ENCODE data around the gene HIRA. TPM values are rescaled to one million over a fixed set of nuclear protein-coding genes. Genes with fewer than 3 reads are reported as not detected.

HIRA gene
- total and polyA plus RNA-seq, 2 of the 8 experiments (the other 6 are each of a cell fraction or from before 2014, with no cell fraction given) = 34.9 to 67.2 TPM

- Histone ChIP-seq H2BK120ac (replicated peaks; ENCODE audit: low read depth, low read length) (no peak overlapping the region), H3K9ac (replicated peaks in 1 of 4; ENCODE audit: extremely low read depth in 1 of 4, low read depth in 3 of 4, low read length in 3 of 4) (no peak overlapping the region), H3K56ac (replicated peaks; ENCODE audit: insufficient read length, low read depth, low read length) (no peak overlapping the region), H3K79me1 (ENCODE audit: low read depth, low read length) (no peaks in the 10 kb centered on the region; the same call in 1 of the 2 replicates), H3K14ac (ENCODE audit: insufficient read length) (no peak overlapping the region), H2BK12ac (ENCODE audit: low read depth, low read length) (no peak overlapping the region), H2BK5ac (ENCODE audit: low read depth, low read length) (no peak overlapping the region), H2AFZ (ENCODE audit: low read length) (no peak overlapping the region), H3K23me2 (ENCODE audit: low read depth, low read length) (no peaks in the 10 kb centered on the region), H3K4me2 (ENCODE audit: insufficient read depth in 1 of 2, low read depth in 2 of 2, low read length in 2 of 2) (no peak overlapping the region), H4K20me1 (replicated peaks in 1 of 2; ENCODE audit: control insufficient read depth in 1 of 2, insufficient read depth in 2 of 2, low read length in 2 of 2) (no peaks in the 10 kb centered on the region), H4K5ac (ENCODE audit: insufficient read length, low read depth, low read length) (no peak overlapping the region), H3K4me3 (ENCODE audit: extremely low read depth in 1 of 4, insufficient read depth in 2 of 4, low read depth in 3 of 4, low read length in 4 of 4) (no peak overlapping the region), H3K9me3 (ENCODE audit: insufficient read depth in 2 of 2, low read depth in 1 of 2, low read length in 1 of 2) (peaks cover 0 to 2% of the 10 kb centered on the region in 2 experiments; a peak in 1 of 4 replicates), H2BK15ac (ENCODE audit: low read length) (no peak overlapping the region), H3K79me2 (ENCODE audit: control insufficient read depth in 1 of 2, insufficient read depth in 2 of 2, low read length in 2 of 2) (no peaks in the 10 kb centered on the region), H2BK20ac (ENCODE audit: low read length) (no peak overlapping the region), H3K27ac (ENCODE audit: low read depth, low read length) (no peak overlapping the region), H4K91ac (replicated peaks; ENCODE audit: insufficient read length, low read length) (no peak overlapping the region), H2AK5ac (ENCODE audit: low read depth, low read length) (no peak overlapping the region), H3K23ac (ENCODE audit: insufficient read length) (no peak overlapping the region), H3K27me3 (replicated peaks in 1 of 4; ENCODE audit: control insufficient read depth in 3 of 4, extremely low read depth in 1 of 4, insufficient read depth in 3 of 4, low read length in 3 of 4) (no peaks in the 10 kb centered on the region), H3K4me1 (replicated peaks in 1 of 4; ENCODE audit: control insufficient read depth in 3 of 4, insufficient read depth in 4 of 4, low read length in 3 of 4) (no peaks in the 10 kb centered on the region), H4K8ac (ENCODE audit: extremely low read depth, insufficient read depth, low read length) (no peak overlapping the region), H3K36me3 (ENCODE audit: control insufficient read depth in 2 of 4, insufficient read depth in 4 of 4, low read length in 3 of 4) (peaks cover 8 to 66% (median 41%) of the 10 kb centered on the region in 4 experiments), H3K18ac (ENCODE audit: extremely low read depth, low read length) (no peak overlapping the region), H3K4ac (replicated peaks; ENCODE audit: insufficient read length, low read depth, low read length) (no peak overlapping the region)
- FAIRE-seq = no peak
- CTCF ChIA-PET (ENCODE audit: partially characterized antibody) = no interaction called here
- DNase-seq (ENCODE audit: low read depth in 1 of 2, low spot score in 2 of 2) = no peak
- POLR2A ChIA-PET (ENCODE audit: partially characterized antibody) = no interaction called here
- WGBS, 2 experiments (ENCODE audit: extremely low coverage in 1 of 2, insufficient coverage in 1 of 2, insufficient read length in 1 of 2, insufficient replicate concordance in 2 of 2, low coverage in 1 of 2, low lambda C conversion rate in 2 of 2, missing lambda C conversion rate in 1 of 2) = 92% methylated on average over 1 of the region's 1 CpG; no CpG with 5 or more reads in 1 of the 2 experiments
- TF ChIP-seq SP2 (IDR thresholded peaks at IDR 0.05; ENCODE audit: low read length) (no peak), PHF8 (conservative IDR thresholded peaks at IDR 0.05; ENCODE audit: low read depth, low read length) (no peak), CHD1 (IDR thresholded peaks at IDR 0.05; ENCODE audit: low read depth, low read length) (no peak), CEBPB (IDR thresholded peaks at IDR 0.05; ENCODE audit: low read depth, low read length) (no peak), ASH2L (IDR thresholded peaks at IDR 0.05; ENCODE audit: low read length) (no peak), E2F6 (IDR thresholded peaks at IDR 0.05) (no peak), SP4 (IDR thresholded peaks at IDR 0.05; ENCODE audit: low read length) (no peak), SUZ12 (IDR thresholded peaks at IDR 0.05; ENCODE audit: low read length) (no peak), SAP30 (IDR thresholded peaks at IDR 0.05; ENCODE audit: insufficient read depth, insufficient replicate concordance, low read length) (no peak), CTBP2 (IDR thresholded peaks at IDR 0.05; ENCODE audit: borderline replicate concordance, insufficient read depth, insufficient read length, low read length) (no peak), ATF3 (IDR thresholded peaks at IDR 0.05; ENCODE audit: insufficient read depth, low read depth, low read length) (no peak)
Measured at GRCh38 chr22:19350476-19350859, 81.1 kb downstream of the HIRA start.
